GM10847 (cell line): Measurements from ENCODE around the gene TMEM108.

Source experiments
- POLR2A ChIP-seq: IDR thresholded peaks from 2 replicates; pipeline ENCODE4 v1.6.1; 2011; ENCODE audit not compliant: insufficient read length; ENCODE audit errors: extremely low read depth

TMEM108 gene

GRCh38 chr3:133361011-133361410 is 322.8 kb downstream of the TMEM108 start:
- TF ChIP-seq POLR2A, result no peak

GRCh38 chr3:133361435-133361834 is 323.2 kb downstream of the TMEM108 start:
- no peak for TF ChIP-seq POLR2A

- TF ChIP-seq POLR2A, result no peak
Measured at GRCh38 chr3:133362539-133362938, 324.3 kb downstream of the TMEM108 start.

- no peak for TF ChIP-seq POLR2A
Measured at GRCh38 chr3:133364704-133365103, 326.5 kb downstream of the TMEM108 start.

GRCh38 chr3:133366921-133367320 is 328.7 kb downstream of the TMEM108 start:
- TF ChIP-seq POLR2A, result no peak

- TF ChIP-seq POLR2A, result no peak
Measured at GRCh38 chr3:133367403-133367802, 329.2 kb downstream of the TMEM108 start.

- TF ChIP-seq POLR2A, result no peak
Measured at GRCh38 chr3:133367956-133368355, 329.8 kb downstream of the TMEM108 start.

GRCh38 chr3:133368371-133369067 is 330.3 kb downstream of the TMEM108 start:
- TF ChIP-seq POLR2A, result no peak

- no peak for TF ChIP-seq POLR2A
Measured at GRCh38 chr3:133369068-133369440, 330.9 kb downstream of the TMEM108 start.

GRCh38 chr3:133371181-133371580 is 333.0 kb downstream of the TMEM108 start:
- TF ChIP-seq POLR2A, result no peak

- TF ChIP-seq POLR2A, result no peak
Measured at GRCh38 chr3:133371676-133372075, 333.5 kb downstream of the TMEM108 start.

- no peak for TF ChIP-seq POLR2A
Measured at GRCh38 chr3:133374708-133375402, 336.7 kb downstream of the TMEM108 start.

- no peak for TF ChIP-seq POLR2A
Measured at GRCh38 chr3:133375403-133375745, 337.2 kb downstream of the TMEM108 start.

- no peak for TF ChIP-seq POLR2A
Measured at GRCh38 chr3:133376810-133377209, 338.6 kb downstream of the TMEM108 start.

- TF ChIP-seq POLR2A, result no peak
Measured at GRCh38 chr3:133377396-133377795, 339.2 kb downstream of the TMEM108 start.

- TF ChIP-seq POLR2A, result no peak
Measured at GRCh38 chr3:133379926-133380325, 341.7 kb downstream of the TMEM108 start.
